OCI-LY3 (cell line): ENCODE results near the gene WBP1L.

Experiments used
- EZH2phosphoT487 ChIP-seq: fragments of 200-600 bp; shearing (Covaris generic); IDR thresholded peaks from 2 replicates; pipeline ENCODE4 v1.6.1; 2018; ENCODE audit warnings: antibody characterized with exemption, mixed run types, low read depth
- TF ChIP-seq, protein P1 (sequence below): fragments of 200-600, 300-600 bp; sonication (generic); IDR thresholded peaks from 2 replicates; pipeline ENCODE4 v1.5.1; 2014; ENCODE audit warnings: antibody characterized with exemption, low read length, low read depth

DNA sequence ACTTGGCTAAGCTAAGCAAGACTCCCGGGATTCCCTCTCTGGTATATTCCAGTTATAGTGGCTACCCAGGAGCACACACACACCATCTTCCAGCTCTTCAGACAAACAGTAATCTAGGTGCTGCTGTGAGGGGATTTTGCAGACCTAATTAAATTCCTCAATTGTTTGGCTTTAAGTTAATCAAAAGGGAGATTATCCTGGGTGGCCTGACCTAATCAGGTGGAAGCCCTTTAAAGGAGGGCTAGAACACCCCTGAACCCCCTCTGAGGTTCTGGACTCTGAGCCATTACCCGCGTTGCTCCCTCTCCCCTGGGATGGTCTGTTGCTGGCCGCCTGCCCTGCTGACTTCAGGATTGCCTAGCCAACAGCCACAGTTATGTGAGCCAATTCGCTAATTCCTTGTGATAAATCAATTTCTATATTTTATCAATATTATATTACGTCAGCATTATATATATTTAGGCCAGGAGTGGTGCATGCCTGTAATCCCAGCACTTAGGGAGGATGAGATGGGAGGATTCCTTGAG, 22.9 kb upstream of the WBP1L start:
- TF ChIP-seq, protein P1, sequence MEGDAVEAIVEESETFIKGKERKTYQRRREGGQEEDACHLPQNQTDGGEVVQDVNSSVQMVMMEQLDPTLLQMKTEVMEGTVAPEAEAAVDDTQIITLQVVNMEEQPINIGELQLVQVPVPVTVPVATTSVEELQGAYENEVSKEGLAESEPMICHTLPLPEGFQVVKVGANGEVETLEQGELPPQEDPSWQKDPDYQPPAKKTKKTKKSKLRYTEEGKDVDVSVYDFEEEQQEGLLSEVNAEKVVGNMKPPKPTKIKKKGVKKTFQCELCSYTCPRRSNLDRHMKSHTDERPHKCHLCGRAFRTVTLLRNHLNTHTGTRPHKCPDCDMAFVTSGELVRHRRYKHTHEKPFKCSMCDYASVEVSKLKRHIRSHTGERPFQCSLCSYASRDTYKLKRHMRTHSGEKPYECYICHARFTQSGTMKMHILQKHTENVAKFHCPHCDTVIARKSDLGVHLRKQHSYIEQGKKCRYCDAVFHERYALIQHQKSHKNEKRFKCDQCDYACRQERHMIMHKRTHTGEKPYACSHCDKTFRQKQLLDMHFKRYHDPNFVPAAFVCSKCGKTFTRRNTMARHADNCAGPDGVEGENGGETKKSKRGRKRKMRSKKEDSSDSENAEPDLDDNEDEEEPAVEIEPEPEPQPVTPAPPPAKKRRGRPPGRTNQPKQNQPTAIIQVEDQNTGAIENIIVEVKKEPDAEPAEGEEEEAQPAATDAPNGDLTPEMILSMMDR: no peak
- TF ChIP-seq EZH2phosphoT487: no peak
